Nephron (organoid): ENCODE results near the gene C6orf15.

Source experiments
- H3K27ac Mint-ChIP-seq, 3 experiments: 2 replicates each; pipeline ENCODE4 v1.8.0; 2020; ENCODE audit warnings: mixed read lengths in 3 of 3, mild to moderate bottlenecking in 2 of 3, moderate library complexity in 1 of 3
- H3K27me3 Mint-ChIP-seq: 2 replicates; pipeline ENCODE4 v1.8.0; 2021; ENCODE audit warnings: low read depth, mild to moderate bottlenecking, moderate library complexity, mixed read lengths
- H3K36me3 Mint-ChIP-seq: 2 replicates; pipeline ENCODE4 v1.8.0; 2020; ENCODE audit warnings: low read depth, mixed read lengths
- H3K4me1 Mint-ChIP-seq: 2 replicates; pipeline ENCODE4 v1.8.0; 2020; ENCODE audit warnings: mixed read lengths
- H3K4me3 Mint-ChIP-seq, 3 experiments: 2 replicates each; pipeline ENCODE4 v1.8.0; 2020; ENCODE audit warnings: mild to moderate bottlenecking in 3 of 3, mixed read lengths in 3 of 3, moderate library complexity in 2 of 3
- H3K9me3 Mint-ChIP-seq: 2 replicates; pipeline ENCODE4 v1.8.0; 2020; ENCODE audit warnings: mixed read lengths
- TF ChIP-seq, protein P1 (sequence below), 3 experiments: fragments of 200-600 bp; sonication (generic); IDR thresholded peaks; one replicate each; pipeline ENCODE4 v1.5.0; 2021; ENCODE audit warnings: antibody characterized with exemption in 3 of 3; ENCODE audit not compliant: unreplicated experiment in 3 of 3

The C6orf15 gene

DNA sequence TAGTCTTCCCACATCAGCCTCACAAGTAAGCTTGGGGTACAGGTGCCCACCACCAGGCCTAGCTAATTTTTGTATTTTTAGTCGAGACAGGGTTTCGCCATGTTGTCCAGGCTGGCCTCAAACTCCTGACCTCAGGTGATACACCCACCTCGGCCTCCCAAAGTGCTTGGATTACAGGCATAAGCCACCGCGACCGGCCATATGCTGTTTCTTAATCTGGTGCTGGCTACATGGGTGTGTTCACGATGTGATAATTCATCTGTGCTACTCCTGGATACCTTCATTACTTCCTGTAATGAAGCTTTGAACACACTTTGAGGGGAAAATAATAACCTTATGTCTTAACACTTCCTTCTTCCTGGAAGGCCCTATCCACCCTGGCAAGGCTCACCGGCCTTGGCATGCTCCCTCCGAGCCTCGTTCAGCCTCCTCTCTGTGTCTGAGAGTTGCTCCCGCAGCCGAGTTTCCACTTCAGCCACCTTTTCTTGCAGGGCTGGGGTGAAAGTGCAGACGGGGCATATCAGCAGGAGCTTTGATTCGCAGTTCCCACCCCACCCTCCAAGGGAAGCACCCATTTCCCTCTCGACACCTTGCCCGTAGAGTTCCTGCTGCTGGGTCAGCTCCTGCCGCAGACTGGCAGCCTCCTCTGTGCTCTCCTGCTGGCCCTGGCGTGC, 32.1 kb upstream of the C6orf15 start:
- H3K27me3 Mint-ChIP-seq = peaks cover 8% of the 10 kb centered on the region

DNA sequence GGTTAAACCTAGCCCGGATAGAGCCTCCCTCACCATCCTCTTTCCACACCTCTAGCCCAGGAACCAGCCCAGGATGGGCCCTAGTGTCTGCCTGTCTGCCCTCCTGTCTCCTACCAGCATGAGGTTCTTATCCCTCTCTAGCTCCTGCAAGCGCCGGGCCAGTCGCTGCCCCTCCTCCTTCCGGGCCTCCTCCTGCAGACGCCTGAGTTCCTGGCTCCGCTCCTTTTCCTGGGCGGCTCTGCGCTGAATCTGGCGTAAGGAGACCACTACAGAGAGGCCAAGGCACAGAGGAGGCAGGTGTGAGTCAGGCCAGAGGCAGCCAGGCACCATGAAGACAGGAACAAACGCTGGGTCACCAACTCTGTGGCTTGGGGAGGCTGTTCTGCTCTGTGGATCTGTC, 30.8 kb upstream of the C6orf15 start:
- no peak overlapping the region for H3K4me3 Mint-ChIP-seq
- H3K9me3 Mint-ChIP-seq = no peaks in the 10 kb centered on the region
- TF ChIP-seq, protein P1, sequence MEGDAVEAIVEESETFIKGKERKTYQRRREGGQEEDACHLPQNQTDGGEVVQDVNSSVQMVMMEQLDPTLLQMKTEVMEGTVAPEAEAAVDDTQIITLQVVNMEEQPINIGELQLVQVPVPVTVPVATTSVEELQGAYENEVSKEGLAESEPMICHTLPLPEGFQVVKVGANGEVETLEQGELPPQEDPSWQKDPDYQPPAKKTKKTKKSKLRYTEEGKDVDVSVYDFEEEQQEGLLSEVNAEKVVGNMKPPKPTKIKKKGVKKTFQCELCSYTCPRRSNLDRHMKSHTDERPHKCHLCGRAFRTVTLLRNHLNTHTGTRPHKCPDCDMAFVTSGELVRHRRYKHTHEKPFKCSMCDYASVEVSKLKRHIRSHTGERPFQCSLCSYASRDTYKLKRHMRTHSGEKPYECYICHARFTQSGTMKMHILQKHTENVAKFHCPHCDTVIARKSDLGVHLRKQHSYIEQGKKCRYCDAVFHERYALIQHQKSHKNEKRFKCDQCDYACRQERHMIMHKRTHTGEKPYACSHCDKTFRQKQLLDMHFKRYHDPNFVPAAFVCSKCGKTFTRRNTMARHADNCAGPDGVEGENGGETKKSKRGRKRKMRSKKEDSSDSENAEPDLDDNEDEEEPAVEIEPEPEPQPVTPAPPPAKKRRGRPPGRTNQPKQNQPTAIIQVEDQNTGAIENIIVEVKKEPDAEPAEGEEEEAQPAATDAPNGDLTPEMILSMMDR (IDR thresholded peaks at IDR 0.05; ENCODE audit: unreplicated experiment in 3 of 3) = no peak
- peak overlapping the region in 1 of 3 experiments; percentile 37 for H3K27ac Mint-ChIP-seq
- peaks cover 11% of the 10 kb centered on the region for H3K36me3 Mint-ChIP-seq
- H3K27me3 Mint-ChIP-seq = peaks cover 8% of the 10 kb centered on the region
- H3K4me1 Mint-ChIP-seq = peaks cover 28% of the 10 kb centered on the region

More for the DNA sequence above, 32.1 kb upstream of the C6orf15 start:
- no peak overlapping the region for H3K27ac Mint-ChIP-seq
- peaks cover 11% of the 10 kb centered on the region for H3K36me3 Mint-ChIP-seq
- H3K4me1 Mint-ChIP-seq = peaks cover 28% of the 10 kb centered on the region
- H3K4me3 Mint-ChIP-seq = no peak overlapping the region
- H3K9me3 Mint-ChIP-seq = no peaks in the 10 kb centered on the region
- TF ChIP-seq, protein P1 (IDR thresholded peaks at IDR 0.05; ENCODE audit: unreplicated experiment in 3 of 3) = no peak

DNA sequence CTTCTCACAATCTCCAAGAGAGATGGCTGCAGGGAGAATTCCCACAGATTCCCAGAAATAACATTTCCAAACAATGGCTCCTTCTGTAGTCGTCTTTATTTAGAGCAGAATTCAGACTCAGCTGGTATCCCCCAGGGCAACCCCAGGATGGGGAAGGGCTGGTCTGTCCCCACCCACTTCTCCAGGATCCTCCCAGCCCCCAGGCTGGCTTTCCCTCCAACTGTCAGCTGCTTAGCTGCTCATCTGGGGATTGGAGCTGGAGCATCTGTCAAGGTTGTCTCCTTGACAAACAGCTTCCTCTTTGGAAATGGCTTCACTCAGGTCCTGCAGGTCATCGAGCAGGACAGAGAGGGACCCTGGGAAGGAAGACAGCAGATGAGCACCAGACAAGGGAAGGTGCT, 30.0 kb upstream of the C6orf15 start:
- no peaks in the 10 kb centered on the region for H3K9me3 Mint-ChIP-seq
- peaks cover 33% of the 10 kb centered on the region for H3K4me1 Mint-ChIP-seq
- H3K27ac Mint-ChIP-seq = no peak overlapping the region
- peaks cover 8% of the 10 kb centered on the region for H3K27me3 Mint-ChIP-seq
- TF ChIP-seq, protein P1 (IDR thresholded peaks at IDR 0.05; ENCODE audit: unreplicated experiment in 3 of 3) = no peak
- peaks cover 11% of the 10 kb centered on the region for H3K36me3 Mint-ChIP-seq
- H3K4me3 Mint-ChIP-seq = no peak overlapping the region

DNA sequence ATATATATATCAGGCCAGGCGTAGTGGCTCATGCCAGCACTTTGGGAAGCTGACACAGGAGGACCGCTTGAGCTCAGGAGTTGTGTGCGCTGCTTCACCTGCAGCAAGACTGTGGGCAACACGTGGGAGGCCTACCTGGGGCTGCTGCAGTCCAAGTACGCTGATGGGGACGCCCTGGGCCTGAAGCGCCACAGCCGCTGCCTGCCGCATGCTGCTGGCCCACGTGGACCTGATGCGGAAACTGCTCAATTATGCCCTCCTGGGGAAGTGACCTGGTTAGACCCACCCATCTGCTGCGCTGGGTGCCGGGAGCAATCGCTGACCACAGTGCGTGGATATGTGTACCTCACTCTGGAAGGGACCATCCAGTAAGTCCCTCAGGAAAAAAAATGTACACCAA, 28.3 kb upstream of the C6orf15 start:
- TF ChIP-seq, protein P1 (IDR thresholded peaks at IDR 0.05; ENCODE audit: unreplicated experiment in 3 of 3) = no peak
- peaks cover 34% of the 10 kb centered on the region for H3K4me1 Mint-ChIP-seq
- no peak overlapping the region for H3K4me3 Mint-ChIP-seq
- H3K36me3 Mint-ChIP-seq = peaks cover 8% of the 10 kb centered on the region
- no peaks in the 10 kb centered on the region for H3K9me3 Mint-ChIP-seq
- H3K27ac Mint-ChIP-seq = no peak overlapping the region
- peaks cover 8% of the 10 kb centered on the region for H3K27me3 Mint-ChIP-seq

DNA sequence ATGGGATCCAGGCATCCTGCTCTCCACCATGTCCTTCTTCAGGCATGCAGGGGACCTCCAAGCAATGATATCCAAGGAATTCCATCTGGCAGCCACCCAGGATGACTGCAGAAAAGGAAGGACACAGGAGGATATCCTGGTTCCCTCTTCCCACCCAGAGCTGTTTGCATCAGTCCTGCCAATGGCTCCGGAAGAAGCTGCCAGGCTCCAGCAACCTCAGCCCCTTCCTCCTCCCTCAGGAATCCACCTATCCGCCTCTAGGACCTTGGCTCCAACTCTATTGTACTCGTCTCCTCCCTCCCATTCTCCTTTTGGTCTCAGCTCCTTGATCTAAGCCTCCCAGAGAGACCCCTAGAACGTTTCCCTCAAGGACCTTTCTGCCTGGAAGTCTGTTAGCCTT, 27.2 kb upstream of the C6orf15 start:
- peak overlapping the region in 2 of 3 experiments; percentile 44 to 87 for H3K27ac Mint-ChIP-seq
- H3K4me1 Mint-ChIP-seq = peaks cover 34% of the 10 kb centered on the region
- H3K36me3 Mint-ChIP-seq = peaks cover 2% of the 10 kb centered on the region
- no peaks in the 10 kb centered on the region for H3K9me3 Mint-ChIP-seq
- TF ChIP-seq, protein P1 (IDR thresholded peaks at IDR 0.05; ENCODE audit: unreplicated experiment in 3 of 3) = no peak
- H3K27me3 Mint-ChIP-seq = peaks cover 8% of the 10 kb centered on the region
- H3K4me3 Mint-ChIP-seq = no peak overlapping the region

DNA sequence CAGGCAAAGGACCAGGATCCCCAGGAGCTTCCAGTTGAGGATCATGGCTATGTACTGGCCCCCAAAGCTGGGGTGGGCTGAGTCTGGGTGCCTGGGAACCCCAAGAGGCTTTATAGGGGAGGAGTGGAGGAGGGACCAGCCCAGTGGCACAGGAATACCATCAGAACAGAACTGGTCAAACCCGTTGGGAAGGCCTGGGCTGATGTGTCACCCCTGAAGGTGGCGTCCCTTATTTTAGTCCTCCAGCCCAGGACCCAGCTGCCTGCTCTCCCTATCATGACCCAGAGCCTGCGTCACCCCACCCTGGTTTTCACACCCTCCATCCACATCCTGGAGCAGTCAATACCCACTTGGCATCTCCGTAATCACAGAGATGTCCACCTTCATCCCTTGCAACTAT, 26.6 kb upstream of the C6orf15 start, which contains the start of gene PSORS1C2:
PSORS1C2 (minus strand) TSS at position 85 of the 400 bp plus-strand sequence; CDS start at position 45, 40 bp downstream.
- TF ChIP-seq, protein P1 (IDR thresholded peaks at IDR 0.05; ENCODE audit: unreplicated experiment in 3 of 3) = no peak
- Mint-ChIP-seq H3K27ac (peak within 1 kb of the TSS in 2 of 3 experiments; percentile 44 to 87), H3K4me1 (peaks cover 34% of the 10 kb centered on the region), H3K36me3 (no peaks in the 10 kb centered on the region), H3K4me3 (no peak within 1 kb of the TSS), H3K27me3 (peaks cover 8% of the 10 kb centered on the region), H3K9me3 (no peaks in the 10 kb centered on the region)
